HS-5 (cell line): ENCODE measurements around the gene THYN1.

Experiments used
- DNase-seq: peaks from one replicate; pipeline ENCODE4 v3.0.0-alpha.2; 2012; ENCODE audit warnings: low read depth

The THYN1 gene

GRCh38 chr11:134248910-134249480 lies 4.2 kb downstream of the THYN1 start:
- no peak for DNase-seq

DNA sequence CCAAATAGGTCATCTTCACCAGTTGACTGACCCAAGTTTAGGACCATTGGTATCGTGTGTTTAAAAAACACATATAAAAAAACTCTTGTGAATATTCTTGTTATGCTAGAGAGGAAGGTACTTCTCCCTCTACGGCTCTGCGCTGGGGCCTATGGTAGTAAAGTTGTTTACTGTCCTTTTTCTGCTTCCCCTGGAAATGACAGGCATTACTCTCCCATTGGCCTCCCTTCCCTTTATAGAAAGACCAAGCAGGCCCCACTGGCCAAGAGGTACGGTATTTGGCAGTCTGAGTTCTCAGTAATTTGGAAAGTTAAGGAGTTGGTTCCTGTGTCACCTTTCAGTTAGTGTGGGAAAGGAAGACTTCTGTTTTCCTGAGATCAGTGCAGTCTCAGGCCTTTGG lies 6.5 kb downstream of the THYN1 start:
- DNase-seq = no peak

DNA sequence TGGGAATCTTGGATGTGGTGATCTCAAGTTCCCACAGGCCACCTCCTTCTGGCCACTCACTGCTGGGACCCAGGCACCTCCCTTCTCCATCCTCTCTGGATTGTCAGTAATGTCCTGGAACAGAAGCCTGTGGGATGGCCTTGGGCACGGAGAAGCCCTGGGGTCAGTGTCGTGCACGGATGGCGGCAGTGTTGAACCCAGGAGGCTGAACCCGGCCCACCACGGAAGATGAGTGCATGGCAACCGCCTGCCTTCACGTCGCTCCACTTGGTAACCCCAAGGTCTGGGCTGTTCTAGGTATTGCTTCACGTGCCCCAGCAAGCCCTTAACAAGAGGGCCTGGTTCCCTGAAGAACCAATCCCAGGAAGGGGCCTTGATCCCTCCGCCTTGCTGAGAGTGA lies 7.1 kb downstream of the THYN1 start:
- DNase-seq = no peak

GRCh38 chr11:134245434-134245833 lies 7.7 kb downstream of the THYN1 start:
- DNase-seq = no peak

DNA sequence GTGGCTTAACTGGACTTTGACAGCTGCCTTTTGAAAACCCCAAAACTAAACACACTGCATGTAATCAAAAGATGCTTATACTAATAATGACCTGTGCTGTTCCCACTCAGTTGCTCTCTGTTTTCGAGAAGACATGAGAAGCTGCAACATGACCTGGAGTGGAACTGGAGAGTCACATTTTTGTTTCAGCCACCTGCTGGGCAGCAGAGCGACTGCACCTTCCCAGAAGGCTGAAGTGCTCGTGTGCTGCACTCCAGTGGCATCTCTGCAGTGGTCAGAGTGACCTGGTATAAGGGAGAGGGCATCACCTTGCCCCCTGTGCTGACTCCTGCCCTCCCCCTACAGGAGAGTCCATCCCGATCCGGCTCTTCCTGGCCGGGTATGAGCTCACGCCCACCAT lies 8.6 kb downstream of the THYN1 start:
- no peak for DNase-seq

- no peak for DNase-seq
Observed at GRCh38 chr11:134243913-134244312, 9.2 kb downstream of the THYN1 start.

GRCh38 chr11:134242376-134242775 lies 10.8 kb downstream of the THYN1 start:
- DNase-seq = no peak

- no peak for DNase-seq
Observed at GRCh38 chr11:134240592-134240991, 12.6 kb downstream of the THYN1 start.

DNA sequence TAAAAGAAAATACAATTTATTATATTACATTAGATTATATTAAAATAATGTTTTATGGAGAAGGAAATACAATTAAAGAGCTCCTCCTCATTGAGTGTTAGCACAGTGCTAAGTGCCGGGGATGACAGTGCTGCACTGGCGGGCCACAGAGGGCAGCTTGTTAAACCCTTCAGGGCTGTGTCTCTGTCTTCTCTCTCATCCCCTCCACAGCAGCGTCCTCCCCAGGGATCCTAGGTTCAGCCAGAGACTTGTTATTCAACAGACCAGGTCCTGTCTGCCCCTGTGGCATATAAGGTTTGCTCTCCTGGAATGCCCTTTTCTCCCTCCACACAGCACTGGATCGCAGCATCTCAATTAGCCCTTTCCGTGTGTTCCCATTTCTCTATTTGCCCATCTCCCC lies 14.2 kb downstream of the THYN1 start:
- DNase-seq = no peak

DNA sequence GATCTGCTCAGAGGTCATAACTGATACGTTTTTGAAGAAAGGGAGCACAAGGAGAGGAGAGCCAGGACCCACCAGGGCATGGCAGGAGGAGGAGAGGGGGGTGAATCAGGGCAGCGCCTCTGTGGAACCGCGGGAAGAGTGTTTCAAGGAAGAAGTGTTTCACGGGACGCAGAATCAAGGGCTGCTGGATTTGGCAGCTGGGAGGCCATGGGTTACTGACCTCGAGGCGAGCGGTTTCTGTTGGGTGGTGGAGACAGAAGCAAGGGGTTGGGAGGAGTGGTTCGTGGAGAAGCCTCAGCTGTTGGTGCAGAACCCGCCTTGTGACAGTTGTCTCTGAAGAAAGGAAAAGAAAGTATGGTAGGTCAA lies 15.6 kb downstream of the THYN1 start:
- no peak for DNase-seq

- no peak for DNase-seq
Observed at GRCh38 chr11:134236834-134237556, 16.2 kb downstream of the THYN1 start.

- DNase-seq = no peak
Observed at GRCh38 chr11:134235399-134235798, 17.8 kb downstream of the THYN1 start.

DNA sequence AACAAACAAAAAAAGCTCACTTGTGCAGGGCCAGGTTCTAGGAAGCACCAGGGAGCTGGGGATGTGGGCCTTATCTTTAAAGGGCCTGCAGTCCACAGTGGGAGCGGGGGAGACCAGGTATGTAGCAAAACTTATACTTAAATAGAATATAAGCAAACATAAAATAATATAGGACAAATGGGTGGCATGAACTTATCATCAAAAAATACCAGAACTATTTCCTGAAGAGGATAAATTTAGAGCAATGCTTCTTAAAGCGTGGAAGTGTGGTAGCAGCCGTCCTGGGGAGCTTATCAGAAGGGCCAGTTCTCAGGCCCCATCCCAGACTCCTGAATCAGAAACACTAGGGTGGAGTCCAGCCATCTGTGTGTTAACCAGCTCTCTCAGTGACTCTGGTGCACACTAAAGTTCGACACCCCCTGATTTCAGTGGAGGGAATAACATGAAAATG lies 19.4 kb downstream of the THYN1 start:
- no peak for DNase-seq

GRCh38 chr11:134231958-134232659 lies 21.0 kb downstream of the THYN1 start:
- no peak for DNase-seq

- DNase-seq = no peak
Observed at GRCh38 chr11:134230339-134230738, 22.8 kb downstream of the THYN1 start.

- no peak for DNase-seq
Observed at GRCh38 chr11:134229126-134229790, 23.9 kb downstream of the THYN1 start.

- no peak for DNase-seq
Observed at GRCh38 chr11:134228625-134229024, 24.5 kb downstream of the THYN1 start.

DNA sequence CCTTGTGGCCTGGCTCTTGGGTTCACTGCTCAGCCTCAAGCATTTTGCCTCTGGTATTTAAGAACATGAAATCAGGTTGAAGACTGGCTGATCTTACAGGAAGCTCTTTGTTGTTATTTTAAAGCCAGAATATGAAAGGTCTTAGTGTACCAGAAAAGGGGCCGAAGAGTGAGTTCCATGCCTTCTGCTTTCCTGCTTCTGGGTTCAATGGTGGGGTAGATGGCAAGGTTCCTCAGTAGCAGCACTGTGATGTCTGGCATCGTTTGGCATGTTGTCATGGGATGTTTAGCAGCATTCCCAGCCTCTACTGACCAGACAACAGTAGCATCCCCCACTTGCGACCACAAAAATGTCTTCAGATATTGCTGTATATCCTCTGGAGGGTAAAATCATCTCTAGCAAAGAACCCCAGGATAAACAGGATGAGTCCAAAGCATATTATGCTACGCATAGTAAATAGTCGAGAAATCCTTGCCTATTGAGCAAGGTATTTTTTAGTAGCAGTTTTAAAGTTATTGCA lies 26.3 kb downstream of the THYN1 start:
- DNase-seq = no peak

DNA sequence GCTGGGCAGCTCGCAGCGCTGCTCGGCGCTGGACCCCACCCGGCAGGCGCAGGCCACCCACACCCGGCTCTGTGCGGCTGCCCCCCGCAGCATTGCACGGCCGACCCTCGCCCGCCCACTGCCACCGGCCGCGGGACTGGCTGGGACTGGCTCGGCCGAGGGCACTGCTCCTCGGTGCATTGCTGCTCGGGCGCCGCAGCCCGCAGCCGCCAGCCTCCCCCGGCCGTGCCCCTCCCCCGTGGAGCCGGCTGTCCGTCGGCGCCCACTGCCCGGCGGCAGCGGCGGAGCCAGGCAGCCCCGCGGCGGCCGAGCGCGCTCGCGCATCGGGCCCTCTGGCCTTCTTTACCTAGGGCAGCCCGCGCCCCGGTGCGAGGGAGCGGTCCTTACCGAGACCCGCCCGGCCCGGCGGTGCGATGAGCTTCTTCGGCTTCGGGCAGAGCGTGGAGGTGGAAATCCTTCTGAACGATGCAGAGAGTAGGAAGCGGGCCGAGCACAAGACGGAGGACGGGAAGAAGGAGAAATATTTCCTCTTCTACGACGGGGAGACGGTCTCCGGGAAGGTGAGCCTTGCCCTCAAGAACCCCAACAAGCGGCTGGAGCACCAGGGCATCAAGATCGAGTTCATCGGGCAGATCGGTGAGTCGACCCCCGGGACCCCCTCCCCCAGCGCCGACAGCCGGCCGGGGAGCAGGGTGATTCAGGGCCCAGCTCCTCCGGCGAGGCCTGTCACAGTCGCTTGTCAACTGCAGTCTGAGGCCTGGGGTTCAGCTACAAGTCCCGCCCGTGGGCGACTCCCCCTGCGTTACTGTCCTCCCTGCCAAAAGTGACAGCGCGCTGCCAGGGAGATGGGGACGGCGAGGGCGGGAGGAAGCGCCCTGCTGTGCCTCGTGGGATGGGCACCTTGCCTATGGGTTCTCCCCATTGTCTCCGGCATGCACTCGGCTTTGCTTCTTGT lies 28.2 kb downstream of the THYN1 start:
- DNase-seq = no peak

DNA sequence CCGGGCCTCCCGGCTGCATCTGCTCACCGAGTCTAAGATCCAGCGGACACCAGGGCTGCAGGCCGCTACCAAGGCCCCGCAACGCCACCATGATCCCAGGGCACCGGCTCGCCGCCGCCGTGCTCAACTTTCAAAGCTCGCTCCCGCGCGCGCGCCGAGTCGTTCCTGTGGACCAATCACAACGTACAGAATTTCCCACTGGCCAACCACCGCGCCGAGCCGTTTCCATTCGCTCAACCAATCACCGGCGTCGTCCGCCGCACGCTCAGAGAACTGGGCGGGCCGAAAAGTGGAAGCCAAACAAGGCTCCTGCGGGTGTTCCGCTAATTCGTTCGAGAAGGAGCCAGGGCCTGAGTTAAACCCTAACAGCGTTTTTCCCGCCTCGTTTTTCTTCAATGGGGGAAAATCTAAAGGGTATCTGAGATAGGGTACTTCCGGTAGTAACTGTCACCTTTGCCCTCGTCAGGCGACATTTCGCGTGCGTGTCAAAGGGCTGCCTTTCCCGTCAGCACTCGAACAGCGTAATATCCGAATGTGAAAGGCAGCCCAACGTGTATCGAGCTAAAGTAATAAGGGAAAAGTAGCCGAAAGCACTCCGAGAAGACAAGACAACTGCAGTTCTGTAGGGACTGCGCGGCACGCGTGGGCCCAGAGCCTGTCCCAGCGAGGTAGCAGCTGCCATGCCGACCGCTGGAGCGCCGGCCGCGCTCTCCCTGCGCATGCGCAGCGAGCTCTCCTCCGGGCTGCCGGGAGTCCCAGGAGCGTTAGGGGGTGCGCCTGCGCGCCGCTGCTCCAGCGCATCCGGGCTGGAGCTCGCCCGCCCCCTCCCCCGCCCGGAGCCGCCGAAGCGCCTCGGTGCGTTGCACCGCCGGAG lies 29.1 kb downstream of the THYN1 start, which contains the start of the genes NCAPD3 and VPS26B:
Gene NCAPD3 (minus strand): TSS at position 132 of the 874 bp plus-strand sequence. CDS start 41 bp downstream, at position 91.
Gene VPS26B (plus strand): TSS at position 836 of the 874 bp plus-strand sequence. CDS start 452 bp downstream, outside the sequence.
- DNase-seq = peak; percentile 71
